ENCODE results near the gene BCAP31.
"Not testable (repeated sequence)": the region's sequence is repeated elsewhere in the genome, so short reads cannot be mapped to it uniquely, and the experiment has no call there.

The BCAP31 gene

DNA sequence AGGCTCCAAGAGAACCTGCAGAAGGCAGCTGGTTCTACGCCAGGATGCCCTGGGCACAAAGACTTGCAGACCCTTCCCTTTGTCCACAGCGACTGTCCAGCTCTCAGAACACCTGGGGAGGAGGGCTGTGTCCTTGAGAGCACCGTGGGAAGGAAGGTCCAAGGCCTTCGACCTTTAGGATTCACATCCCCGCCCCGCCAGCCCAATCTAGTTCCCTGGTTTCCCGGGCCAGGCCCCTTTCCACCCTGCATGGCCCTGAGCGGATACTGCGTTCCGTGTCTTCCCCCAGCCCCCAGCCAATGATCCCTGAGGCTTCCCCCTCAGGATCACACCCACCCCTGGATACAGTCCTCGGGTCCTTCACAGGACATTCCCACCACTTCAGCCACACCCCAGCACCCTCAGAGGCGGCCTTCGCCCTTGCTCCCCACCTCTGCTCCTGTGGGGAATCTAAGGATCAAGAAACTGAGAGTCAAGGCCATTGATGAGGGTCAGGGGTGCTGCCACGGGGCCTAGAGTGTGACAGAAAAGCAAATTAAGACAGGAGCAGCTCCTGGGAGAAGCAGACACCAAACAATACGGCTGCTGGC is 9.6 kb upstream of the BCAP31 start:
- DNase-seq: no peak

DNA sequence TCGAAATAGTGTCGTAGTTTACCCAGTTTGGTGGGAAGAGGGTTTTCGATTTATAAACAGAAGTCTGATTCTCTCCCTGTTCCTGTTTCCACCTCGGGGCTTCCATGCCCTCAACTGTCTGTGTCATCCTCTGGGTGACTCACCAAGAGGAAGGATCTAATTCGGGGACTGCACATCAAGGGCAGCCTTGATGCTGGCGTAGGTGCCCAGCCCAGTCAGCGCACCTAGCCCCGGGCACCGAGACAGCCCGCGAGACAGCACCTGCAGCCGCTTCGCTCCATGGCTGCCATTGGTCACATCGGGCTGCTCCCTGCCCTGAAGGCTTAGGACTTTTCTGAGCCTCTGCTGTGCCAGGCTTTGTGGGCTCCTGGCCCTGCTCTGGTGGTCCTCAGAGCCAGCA is 8.2 kb upstream of the BCAP31 start:
- DNase-seq: no peak

DNA sequence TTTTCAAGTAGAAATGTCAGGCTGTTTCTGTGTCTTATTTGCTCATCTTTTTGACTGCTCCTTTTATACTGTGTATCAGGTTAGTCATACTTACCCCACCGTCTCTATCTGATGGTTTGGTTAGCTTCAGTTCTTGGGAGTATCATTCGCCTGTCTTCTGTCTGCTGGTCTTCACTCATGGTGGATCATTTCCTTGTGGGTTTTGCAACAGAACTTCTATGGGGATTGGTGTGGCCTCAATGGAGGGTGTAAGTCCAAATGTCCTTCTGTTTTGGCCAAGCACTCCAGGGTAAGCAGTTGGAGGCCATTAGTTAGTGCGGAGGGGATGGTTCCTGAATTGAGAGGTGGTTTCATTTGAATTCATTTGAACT is 7.6 kb upstream of the BCAP31 start:
- DNase-seq: no peak

DNA sequence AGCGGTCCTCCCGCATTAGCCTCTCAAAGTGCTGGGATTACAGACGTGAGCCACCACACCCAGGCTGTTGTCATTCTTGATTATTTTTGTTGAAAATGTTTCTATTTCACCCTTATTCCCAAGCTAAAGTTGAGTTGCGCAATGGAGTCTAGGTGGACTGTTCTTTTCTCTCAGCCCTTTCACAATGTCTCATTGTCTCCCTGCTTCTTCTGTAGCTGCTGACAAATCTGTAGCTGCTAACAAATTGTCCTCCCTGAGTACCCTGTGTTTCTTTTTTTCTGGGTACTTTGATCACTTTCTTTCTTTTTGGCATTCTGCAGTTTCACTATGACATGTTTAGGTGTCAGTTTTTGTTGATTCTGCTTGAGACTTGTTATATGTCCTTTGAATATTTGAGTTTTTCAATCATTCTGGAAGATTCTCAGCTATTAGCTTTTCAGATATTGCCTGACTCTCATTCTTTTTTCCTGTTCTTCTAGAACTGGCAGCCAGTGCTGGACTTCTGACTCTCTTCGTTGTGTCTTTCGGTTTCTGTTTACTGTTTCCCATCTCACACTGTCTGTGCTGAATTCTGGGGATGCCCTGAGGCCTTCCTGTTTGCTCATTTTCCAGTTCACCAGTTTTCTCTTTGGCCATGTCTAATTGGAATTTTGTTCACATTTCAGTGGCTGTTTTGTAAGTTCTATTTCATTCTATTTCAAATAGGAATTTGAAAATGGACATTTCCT is 7.1 kb upstream of the BCAP31 start:
- DNase-seq: no peak

DNA sequence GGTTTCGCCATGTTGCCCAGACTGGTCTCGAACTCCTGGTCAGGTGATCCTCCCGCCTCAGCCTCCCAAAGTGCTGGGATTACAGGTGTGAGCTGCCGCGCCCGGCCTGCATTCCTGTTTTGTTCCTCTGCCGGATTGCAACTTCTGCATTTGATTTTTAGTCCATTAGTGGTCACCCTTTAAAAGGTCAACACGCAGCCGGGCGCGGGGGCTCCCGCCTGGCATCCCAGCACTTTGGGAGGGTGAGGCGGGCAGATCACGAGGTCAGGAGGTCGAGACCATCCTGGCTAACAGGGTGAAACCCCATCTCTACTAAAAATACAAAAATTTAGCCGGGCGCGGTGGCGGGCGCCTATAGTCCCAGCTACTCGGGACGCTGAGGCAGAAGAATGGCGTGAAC is 5.9 kb upstream of the BCAP31 start:
- DNase-seq: not testable (repeated sequence)

DNA sequence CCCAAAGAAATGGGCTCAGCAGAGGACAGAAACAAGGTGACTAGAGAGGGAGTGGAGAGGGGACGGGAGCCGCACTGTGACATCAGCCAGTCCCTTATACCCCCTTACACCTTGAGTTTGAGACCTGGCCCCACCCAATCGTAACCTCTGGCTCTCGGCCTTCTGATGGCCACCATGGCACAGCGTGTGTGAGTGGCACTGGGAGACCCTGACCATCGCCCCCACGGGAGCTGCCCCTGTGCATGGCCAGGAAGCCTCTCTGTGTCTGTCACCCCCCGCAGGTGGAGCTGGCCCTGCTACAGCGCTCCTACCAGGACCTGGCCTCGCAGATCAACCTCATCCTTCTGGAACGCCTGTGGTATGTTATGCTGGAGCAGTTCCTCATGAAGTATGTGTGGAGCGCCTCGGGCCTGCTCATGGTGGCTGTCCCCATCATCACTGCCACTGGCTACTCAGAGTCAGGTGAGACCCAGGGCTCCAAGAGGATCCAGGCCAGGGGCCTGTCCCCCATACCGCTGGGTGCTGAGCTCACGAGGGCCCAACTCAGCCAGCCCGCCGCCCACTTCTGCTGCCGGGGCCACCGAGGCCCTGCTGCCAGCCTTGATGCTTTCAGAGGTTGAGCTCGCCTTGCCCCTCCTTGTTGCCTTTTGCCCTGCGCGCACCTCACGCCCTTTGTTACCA is 4.9 kb upstream of the BCAP31 start:
- DNase-seq: no peak

DNA sequence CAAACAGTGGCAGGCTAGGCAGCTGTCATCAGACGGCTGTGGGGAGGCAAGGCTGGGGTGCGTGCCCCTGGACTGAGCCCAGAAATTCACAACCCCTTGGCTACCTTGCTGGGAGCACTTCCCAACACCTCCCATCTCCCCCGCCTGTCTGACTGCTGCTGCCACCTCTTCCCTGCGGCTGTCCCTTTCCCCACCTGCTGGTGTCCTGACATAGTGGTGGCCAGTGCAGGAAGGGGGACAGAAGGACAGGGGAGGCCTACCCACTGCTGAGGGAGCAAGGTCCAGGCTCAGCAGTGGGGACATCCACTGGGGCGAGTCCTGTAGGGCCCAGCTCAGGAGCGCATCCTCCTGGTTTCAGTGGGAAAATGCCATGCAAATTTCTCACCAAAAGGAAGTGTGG is 3.9 kb upstream of the BCAP31 start:
- DNase-seq: no peak

DNA sequence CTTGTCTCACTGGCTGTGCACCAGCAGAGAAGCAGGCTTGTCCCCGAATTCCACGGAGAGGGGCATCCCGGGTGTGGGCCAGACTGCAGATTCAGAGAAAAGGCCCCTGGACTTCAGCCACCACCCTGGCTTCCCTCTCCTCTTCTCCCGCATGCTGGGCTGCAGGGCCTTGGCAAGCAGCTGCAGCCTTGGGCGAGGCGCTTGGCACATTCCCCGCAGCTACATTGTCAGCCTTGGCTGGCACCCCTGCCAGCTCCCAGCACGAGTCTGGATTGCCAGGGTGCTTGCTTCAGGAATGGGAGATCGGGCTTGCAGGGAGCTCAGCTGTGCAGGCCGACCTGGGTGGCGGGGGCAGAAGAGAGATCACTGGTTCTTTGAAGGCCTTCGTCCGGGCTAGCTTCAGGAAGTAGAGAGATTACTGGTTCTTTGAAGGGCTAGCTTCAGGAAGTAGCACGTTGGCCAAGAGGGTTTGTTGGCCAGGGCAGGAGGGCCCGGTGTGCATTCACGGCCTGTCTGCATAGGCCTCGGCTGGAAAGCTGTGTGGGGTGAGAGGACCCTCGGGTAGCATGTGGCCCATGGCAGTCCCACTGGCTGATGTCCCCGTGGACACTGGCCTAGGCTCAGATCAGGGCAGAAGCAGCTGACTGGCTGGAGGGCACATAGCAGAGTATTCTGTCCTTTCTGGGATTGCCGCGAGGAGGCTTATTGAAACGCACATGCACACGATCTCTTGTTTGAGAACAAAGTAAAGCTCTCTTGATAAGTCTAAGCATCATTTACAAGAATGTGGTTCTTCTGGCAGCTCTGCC is 3.1 kb upstream of the BCAP31 start:
- DNase-seq: no peak

DNA sequence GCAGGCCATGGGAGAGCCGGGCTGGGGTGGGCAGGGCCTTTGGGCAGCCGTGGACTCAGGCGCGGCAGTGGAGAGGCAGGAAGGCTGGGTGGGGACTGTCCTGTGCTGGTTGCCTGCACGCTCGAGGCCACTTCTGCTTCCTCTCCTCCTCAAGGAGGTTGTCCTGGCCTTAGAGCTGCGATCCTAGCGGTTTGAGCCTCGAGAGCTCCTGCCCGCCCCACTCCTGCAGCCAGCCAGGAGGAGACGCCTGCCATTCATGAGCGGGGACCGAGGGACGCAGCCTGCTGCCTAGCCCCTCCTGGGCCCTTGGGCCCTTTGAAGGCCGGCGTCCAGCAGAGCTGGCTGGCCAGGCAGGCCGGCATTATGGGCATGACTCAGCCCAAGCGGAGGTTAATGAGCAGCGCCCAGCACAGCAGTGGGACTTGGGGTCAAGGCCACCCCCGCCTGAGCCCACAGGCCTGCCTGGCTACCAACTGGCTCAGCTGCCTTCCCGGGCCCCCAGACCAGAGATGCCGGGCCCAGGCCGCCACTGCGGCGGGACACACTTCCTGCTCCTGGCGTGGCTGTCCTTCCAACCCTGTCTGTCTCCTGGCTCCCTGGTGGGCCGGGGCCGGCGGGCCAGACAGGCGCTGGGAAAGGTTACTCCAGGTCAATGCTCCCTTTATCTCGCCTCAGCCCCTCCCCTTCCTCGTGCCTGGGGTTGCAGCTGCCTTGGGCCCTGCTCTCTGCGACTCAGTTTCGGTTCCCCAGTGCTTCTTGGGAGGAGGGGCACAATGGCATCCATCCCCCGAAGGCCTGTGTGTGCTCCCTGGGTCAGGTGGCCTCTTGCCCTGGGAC is 2.3 kb upstream of the BCAP31 start:
- peak; percentile 72 to 76 for DNase-seq

DNA sequence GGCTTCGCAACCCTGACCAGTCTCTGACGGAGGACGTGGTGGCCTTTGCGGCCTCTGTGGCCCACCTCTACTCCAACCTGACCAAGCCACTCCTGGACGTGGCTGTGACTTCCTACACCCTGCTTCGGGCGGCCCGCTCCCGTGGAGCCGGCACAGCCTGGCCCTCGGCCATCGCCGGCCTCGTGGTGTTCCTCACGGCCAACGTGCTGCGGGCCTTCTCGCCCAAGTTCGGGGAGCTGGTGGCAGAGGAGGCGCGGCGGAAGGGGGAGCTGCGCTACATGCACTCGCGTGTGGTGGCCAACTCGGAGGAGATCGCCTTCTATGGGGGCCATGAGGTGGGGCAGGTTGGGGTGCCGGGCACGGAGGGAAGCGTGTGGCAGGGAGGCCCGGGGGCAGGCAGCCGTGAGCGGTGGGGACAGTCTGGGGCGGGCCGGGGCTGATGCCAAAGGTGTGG is 1.7 kb upstream of the BCAP31 start:
- no peak for DNase-seq

DNA sequence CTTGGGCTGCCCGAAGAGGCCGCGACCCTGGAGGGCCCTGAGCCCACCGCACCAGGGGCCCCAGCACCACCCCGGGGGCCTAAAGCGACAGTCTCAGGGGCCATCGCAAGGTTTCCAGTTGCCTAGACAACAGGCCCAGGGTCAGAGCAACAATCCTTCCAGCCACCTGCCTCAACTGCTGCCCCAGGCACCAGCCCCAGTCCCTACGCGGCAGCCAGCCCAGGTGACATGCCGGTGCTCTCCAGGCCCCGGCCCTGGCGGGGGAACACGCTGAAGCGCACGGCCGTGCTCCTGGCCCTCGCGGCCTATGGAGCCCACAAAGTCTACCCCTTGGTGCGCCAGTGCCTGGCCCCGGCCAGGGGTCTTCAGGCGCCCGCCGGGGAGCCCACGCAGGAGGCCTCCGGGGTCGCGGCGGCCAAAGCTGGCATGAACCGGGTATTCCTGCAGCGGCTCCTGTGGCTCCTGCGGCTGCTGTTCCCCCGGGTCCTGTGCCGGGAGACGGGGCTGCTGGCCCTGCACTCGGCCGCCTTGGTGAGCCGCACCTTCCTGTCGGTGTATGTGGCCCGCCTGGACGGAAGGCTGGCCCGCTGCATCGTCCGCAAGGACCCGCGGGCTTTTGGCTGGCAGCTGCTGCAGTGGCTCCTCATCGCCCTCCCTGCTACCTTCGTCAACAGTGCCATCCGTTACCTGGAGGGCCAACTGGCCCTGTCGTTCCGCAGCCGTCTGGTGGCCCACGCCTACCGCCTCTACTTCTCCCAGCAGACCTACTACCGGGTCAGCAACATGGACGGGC is 1.0 kb upstream of the BCAP31 start:
- DNase-seq: peak in 1 of 2 donors; percentile 31

DNA sequence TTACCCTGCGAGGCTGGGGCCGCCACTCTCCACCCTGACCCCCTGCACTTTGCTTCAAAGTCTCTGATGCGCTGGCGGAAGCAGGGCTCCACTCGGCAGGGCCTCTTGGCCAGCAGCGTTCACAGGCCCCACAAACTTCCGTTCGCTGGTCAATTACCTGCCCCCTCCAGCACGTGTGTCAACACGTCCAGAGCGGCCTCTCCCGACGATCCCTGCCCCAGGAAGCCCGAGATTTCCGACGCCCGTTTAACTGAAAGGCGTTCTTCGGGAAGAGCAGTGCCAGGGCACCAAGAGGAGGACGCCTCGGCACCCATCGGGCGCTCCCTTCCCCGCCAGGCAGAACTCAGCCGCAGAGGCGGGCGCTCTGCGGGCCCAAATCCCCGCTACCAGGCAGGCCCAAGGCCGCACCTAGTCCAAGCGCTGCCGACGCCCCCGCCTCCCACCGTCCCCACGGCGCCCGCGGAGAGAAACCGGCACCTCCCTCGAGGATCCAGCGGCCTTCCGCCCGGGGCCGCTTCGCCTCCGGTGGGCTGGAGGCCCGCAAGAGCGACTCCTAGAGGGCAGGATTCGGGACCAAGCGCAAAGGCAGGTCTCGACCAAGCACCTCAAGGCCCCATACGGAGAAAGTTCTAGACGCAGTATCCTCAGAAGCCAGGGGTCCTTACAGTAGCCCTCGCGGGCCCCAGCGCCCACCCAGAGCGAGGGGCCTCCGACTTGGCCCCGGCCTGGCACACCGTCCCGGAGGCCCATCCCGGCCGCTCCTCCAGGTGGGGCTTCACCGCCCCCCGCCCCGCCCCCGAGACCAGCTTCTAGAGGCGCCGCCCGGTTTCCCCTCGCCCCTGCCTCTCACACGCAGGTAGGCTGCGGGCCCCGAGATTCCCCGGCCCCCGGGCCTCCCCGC is 586 bp downstream of the BCAP31 start:
- peak in 1 of 2 donors; percentile 57 for DNase-seq

DNA sequence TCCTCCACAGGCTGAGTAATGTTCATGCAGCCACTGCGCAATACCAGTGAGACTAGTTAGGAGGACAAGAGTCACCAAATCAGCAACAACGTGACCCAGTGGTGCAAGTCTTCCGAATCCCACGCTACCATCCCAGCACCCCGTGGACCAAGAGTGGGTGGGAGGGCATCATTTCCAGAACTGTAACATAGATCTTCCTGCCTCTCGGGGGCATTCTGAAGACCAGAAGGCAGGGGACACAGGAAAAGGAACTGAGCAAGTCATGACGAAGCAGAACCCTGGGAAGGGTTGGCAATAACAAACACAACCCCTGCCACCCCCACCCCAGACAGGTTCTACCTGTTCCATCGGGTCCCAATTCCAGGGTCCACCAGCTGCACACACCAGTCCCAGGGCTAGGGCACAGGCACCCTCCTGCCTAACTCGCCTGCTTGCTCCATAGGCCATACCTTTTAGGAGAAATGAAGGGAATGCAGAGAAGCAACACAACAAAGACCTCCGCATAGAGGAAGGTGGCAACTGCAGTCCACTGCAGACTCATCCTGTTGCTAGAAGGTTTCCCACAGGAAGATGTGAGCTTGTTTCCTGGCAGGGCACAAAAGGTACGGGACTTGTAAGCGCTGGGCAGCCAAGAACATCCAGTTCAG is 1.4 kb downstream of the BCAP31 start:
- no peak for DNase-seq

DNA sequence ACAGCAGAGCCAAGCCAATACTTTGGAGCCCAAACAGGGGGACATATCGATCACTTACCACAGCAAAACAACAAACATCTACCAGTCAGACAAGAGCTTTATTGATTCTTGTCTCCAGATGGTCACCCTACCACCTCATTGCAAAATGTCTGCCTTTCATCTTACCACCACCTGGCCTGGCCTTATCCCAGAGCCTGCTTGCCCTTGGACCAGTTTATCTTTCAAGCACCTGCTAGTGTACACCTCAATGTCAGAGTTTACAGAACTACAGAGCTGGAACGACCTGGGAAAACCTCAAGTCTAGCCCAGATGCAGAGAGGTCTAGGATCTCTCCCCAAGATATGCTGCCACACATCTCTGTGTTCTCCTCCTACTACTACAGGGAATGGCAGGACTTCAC is 4.5 kb downstream of the BCAP31 start:
- DNase-seq: no peak

DNA sequence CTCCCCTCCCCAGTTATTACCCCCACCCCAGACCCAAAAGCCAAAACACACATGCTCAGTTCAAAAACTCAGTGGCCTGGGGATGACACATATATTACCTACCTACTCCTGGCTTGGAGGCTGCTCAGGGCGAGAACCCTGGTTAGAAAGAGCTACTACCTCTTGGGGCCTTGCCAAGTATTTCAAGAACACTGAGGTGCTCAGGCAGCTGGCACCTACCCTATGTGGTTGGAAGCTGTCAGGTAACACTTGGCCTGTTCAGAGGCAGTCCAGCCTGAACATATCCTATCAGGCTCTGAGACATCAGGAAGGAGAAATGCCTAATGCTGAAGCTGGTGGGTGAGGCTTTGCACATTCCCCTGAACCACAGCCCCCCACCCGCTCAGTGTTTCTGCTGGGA is 4.9 kb downstream of the BCAP31 start:
- DNase-seq: no peak

DNA sequence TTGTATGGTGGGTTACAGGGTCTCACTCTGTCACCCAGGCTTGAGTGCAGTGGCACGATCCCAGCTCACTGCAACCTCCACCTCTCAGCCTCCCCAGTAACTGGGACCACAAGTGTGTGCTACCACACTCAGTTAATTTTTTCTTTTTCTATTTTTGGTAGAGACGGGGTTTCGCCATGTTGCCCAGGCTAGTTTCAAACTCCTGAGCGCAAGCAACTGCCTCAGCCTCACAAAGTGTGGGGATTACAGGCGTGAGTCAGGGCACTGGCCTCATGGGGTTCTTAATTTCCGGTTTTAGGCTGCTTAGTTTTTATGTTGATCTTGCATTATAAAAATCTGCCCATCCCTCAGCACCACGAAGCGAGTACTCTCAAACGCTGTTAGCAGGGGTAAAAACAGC is 6.7 kb downstream of the BCAP31 start:
- DNase-seq: no peak

DNA sequence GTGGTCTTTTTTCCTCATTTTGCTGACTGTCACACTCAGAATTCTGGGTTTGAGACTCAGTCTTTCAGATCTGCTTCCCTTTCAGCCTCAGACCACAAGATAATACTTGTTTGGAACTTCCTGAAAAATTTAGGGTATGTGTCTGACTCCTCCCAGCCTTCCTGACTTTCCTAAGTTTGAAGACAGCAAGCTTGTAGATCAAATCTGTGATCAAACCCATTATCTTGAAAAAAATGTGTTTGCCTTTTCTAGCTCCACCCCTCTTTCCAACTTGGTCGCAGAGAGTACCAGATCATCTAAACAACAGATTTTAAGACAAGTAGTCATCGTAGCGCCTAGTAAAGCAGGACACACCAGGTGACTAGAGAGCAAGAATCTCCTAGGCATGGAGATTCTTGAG is 9.9 kb downstream of the BCAP31 start:
- DNase-seq: no peak

DNA sequence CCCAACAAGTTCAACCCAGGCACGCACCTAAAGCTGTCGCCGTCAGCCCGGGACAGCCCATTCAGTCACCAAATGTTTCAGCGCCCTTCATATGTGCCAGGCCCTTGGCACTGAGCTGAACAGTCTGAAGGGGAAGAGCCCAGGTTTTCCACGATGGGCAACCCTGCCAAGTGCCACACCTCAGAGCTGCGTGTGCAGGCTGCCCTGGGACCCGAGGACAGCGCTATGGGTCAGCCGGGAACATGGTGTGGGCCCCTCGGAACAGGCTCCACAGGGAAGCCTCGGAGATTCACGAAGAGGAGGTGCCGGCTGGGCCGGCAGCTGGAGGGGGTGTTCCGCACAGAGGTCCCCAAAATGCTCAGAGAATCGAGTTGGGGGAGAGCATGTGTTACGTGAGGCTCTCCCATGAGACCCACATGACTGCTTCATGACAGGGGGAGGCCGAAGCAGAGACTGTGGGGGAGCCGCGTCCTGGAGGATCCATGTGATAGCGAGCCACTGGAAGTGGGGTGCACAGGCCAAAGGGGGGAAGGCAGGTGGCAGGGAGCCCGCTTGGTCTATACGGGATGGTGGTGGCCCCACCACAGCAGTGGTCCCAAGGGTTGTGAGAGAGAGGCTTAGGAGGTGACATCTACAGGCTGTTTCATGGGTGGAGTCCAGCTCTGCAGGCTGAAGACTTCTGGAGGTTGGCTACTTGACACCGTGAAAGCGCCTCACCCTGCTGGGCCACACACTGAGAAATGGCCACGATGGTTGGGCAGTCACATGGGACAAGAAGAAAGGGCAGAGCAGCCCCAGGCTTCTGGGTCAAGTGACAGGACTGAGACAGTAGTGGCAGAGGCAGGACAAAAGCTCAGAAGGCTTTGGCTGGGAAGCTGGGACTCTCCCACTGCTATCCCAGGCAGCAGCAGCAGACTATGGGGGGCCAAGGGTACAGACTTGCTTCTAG is 14.2 kb downstream of the BCAP31 start:
- DNase-seq: no peak

DNA sequence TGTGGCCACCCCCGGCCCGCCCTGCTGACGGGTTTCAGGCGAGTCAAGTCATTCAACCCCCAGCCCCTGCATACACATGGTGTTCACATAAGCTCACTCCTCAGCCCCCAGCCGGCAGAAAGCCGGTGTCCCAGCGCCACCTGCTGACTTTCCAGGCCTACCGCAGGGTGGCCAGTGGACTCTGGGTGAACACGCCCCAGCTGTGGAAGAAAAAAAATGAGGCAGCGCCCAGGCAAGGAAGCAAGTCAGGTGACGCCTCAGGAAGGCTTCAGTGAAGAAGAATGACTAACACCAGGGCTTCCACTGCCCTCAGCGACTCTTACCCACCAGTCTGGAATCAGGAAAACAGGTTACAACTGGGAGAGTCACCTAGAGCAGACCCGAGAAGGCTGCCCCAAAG is 15.8 kb downstream of the BCAP31 start:
- DNase-seq: peak; percentile 38 to 49
